GM12874 (cell line): Measurements from ENCODE around the gene LYPD3.

Experiments
- TF ChIP-seq, protein P1 (sequence below): IDR thresholded peaks from 2 replicates; pipeline ENCODE4 v1.5.1; 2011; ENCODE audit warnings: low read depth, mild to moderate bottlenecking, control low read depth, low read length, moderate library complexity; ENCODE audit not compliant: insufficient read depth

Gene LYPD3

DNA sequence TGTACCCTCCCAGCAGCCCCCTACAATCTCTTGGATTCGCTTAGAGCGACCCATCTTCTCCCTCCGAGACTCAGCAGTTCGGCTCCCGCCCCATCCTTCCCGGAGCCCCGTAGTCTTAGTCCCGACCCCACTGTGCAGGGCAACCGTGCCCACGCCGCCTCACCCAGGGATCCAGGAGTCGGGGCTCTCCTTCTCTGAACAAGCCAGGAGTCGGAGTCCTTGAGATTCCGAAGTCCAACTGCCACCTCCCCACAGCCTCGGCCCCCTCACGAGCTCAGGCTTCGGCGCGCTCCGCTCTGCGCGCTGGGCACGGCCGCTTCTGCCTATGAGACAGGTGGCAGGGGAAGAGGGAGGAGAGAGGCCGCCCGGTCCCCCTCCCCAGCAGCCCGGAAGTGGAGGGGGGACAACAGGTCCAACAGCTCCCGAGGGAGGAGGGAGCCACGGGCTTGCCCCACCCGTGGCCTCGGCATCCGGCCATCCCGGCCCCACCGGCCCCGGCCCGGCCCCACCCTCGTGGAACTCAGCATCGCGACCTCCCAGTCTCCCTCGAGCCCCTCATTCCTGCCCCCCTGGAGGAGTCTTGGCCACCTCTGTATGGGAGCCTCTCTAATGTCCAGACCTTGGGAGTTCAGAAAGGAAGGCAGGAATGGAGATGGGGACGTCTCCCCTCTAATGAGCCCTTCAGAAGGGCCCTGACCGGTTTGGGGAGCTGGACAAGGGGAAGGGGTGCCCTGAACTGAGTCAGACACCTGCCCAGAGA lies 39.2 kb upstream of the LYPD3 start, which contains the start of gene PHLDB3:
PHLDB3 (minus strand) TSS at position 321 of the 760 bp plus-strand sequence. CDS start 628 bp downstream, outside the sequence.
- TF ChIP-seq, protein P1, sequence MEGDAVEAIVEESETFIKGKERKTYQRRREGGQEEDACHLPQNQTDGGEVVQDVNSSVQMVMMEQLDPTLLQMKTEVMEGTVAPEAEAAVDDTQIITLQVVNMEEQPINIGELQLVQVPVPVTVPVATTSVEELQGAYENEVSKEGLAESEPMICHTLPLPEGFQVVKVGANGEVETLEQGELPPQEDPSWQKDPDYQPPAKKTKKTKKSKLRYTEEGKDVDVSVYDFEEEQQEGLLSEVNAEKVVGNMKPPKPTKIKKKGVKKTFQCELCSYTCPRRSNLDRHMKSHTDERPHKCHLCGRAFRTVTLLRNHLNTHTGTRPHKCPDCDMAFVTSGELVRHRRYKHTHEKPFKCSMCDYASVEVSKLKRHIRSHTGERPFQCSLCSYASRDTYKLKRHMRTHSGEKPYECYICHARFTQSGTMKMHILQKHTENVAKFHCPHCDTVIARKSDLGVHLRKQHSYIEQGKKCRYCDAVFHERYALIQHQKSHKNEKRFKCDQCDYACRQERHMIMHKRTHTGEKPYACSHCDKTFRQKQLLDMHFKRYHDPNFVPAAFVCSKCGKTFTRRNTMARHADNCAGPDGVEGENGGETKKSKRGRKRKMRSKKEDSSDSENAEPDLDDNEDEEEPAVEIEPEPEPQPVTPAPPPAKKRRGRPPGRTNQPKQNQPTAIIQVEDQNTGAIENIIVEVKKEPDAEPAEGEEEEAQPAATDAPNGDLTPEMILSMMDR, result no peak

DNA sequence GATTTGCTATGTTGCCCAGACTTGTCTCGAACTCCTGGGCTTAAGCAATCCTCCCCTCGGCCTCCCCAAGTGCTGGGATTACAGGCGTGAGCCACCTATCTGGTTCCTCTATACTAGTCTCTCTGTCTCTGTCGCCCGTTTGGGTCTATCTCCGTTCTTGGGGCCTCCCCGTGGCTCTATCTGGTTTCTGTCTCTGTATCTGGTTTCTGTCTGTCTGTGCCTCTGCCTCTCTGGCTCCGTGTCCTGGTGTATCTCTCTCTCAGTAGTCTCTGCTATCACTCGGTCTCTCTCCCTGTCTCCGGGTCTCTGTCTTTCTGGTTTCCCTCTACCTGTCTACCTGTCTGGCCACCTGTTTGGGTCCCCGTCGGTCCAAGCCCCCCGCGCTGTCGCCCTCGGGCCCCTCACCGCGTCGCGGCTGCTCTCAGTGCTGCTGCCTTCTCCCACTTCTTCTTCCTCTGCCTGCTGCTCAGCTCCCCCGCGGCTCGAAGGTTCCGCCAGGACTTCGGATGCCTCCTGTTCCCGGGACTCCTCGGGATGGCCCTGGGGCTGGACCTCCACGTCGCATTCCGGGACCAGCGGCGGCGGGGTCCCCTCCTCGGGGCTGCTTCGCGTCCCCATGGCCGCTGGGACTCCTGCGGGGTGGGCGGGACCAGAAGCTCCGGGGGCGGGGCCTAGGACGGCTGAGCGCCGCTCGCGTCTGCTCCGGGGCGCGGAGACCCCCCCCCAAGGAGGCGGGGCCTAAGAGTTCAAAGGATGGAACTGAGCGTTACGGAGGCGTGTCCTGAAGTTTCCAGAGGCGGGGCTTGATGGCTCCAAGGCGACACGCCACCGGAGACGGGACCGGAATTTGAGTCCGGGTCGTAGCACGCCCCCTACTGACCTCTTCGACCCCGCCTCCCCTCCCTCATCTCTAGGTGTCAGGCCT lies 38.4 kb upstream of the LYPD3 start:
- TF ChIP-seq, protein P1, result peak; percentile 41

DNA sequence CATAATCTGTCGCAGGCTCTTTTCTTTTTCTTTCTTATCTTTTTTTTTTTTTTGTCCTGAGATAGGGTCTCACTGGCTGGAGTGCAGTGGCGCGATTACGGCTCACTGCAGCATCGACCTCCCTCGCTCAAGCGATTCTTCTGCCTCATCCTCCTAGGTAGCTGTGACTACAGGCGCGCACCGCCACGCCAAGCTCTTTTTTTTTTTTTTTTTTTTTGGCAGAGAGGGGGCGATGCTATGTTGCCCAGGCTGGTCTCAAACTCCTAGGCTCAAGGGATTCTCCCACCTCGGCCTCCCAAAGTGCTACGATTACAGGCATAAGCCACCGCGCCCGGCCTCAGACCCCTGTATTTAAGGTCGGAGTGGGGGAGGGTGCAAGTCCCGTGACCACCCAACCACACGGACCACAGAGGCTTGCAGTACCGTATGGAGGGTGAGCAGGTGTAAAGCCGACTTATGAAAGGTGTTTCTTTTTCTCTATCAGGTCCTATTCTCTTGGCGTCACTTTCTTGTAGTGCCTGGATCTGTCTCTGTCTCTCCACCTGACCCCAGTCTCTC lies 37.1 kb upstream of the LYPD3 start:
- TF ChIP-seq, protein P1, result no peak

DNA sequence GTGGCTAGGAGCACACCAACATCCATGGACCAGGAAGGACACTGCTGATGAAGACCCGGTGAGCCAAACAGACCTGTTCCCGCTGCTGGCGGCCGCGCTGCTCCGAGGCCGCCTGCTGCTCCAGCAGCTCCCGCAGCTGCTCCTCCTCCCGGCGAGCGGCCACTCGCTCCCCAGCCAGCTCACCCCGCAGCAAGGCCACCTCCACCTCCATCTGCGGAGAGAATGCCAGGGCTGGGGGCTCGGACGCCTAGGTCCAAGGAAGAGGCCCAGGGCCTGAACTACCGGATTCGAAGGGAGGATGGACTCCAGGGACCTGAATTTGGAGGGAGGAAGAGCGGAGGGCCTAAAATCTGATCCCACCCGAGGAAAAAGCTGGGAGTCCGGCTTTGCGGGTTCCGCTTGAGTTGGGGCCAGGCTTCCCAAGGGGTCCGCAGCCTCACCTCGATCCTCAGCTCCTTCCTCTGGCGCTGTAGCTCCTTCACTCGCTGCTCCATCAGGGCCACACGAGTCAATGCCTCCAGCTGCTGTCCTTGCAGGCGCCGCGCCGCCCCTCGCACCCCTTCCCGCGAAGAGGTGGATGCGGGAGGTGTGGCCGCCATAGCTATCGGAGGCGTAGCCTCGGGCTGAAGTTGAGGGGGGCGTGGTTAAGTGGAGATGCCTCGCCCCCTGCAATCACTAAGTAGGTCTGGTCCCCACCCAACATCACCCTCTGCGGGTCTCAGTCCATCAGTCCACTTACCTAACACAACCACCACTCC lies 36.4 kb upstream of the LYPD3 start:
- TF ChIP-seq, protein P1, result no peak

DNA sequence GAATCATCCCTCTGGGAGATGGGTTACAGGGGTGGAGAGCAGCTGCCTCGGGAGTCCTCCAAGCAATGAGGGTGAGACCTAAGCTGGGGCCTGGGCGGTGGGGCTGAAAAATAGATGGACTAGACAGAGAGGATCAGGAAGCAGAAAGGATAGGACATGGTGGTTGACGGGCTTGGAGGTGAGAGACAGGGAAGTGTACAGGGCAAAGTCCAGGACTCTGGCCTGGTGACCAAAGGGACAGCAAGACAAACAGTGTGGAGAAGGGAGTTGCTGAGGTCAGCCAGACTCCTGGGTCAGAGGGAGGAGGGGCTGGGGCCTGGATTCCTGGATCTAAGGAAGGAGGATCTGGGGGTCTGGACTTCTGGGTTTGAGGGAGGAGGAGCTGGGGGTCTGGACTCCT lies 33.6 kb upstream of the LYPD3 start:
- TF ChIP-seq, protein P1, result no peak

DNA sequence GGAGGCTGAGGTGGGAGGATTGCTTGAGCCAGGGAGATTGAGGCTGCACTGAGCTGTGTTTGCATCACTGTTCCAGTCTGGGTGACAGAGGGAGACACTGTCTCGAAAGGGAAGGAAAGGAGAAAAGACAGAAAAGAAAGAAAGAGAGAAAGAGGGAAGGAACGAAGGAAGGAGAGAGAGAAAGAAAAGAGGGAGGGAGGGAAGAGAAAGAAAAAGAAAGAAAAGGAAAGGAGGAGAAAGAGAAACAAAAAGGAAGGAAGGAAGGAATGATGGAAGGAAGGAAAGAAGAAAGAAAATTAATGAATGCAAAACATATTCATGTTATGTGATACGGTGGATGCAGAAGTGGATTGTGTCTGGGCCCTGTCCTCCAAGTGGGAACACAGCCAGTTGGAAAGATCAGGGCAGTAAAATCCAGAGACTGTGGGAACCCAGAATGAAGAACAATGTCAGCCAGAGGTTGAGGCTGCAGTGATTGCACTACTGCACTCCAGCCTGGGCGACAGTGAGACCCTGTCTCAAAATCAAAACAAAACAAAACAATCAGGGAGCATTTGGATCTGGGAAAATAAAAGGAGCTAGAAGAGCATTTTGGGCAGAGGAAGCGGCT lies 32.9 kb upstream of the LYPD3 start:
- TF ChIP-seq, protein P1, result no peak
